Neutrophil (primary cell): ENCODE measurements around the gene CALML4.
"Not testable (repeated sequence)": the region's sequence is repeated elsewhere in the genome, so short reads cannot be mapped to it uniquely, and the experiment has no call there.

Source experiments
- H3K27ac ChIP-seq: fragments of 200-600 bp; sonication (generic); 2 replicates; pipeline ENCODE4 v1.5.1; 2016; ENCODE audit warnings: mild to moderate bottlenecking, moderate library complexity
- H3K27me3 ChIP-seq: fragments of 200-600 bp; sonication (generic); 2 replicates; pipeline ENCODE4 v1.6.0; 2016; ENCODE audit warnings: mild to moderate bottlenecking
- H3K36me3 ChIP-seq: fragments of 200-600 bp; sonication (generic); 2 replicates; pipeline ENCODE4 v1.5.1; 2017
- H3K4me1 ChIP-seq, 2 experiments: fragments of 200-600 bp in 1 of 2; sonication (generic) in 1 of 2; 1 replicate in 1 of 2; 2 replicates in 1 of 2; pipeline versions ENCODE4 v1.5.1 to v1.6.1; 2013 to 2016; ENCODE audit warnings: low read depth in 1 of 2, low read length in 1 of 2, mild to moderate bottlenecking in 1 of 2, moderate library complexity in 1 of 2; ENCODE audit not compliant: control insufficient read depth in 1 of 2, insufficient read depth in 1 of 2
- H3K4me3 ChIP-seq, 2 experiments: fragments of 200-600 bp in 1 of 2; sonication (generic) in 1 of 2; 1 replicate in 1 of 2; 2 replicates in 1 of 2; pipeline ENCODE4 v1.5.1; 2013 to 2016; ENCODE audit warnings: low read depth in 1 of 2, low read length in 1 of 2, mild to moderate bottlenecking in 1 of 2, moderate library complexity in 1 of 2
- H3K9me3 ChIP-seq: fragments of 200-600 bp; sonication (generic); 2 replicates; pipeline ENCODE4 v1.5.1; 2016
- TF ChIP-seq, protein P1 (sequence below): fragments of 200-600 bp; sonication (generic); IDR thresholded peaks from 2 replicates; pipeline ENCODE4 v1.5.1; 2016; ENCODE audit warnings: antibody characterized with exemption

Gene CALML4

GRCh38 chr15:68214838-68215254, 9.7 kb upstream of the CALML4 start:
- peak overlapping the region; percentile 60 for H3K27ac ChIP-seq
- H3K4me1 ChIP-seq: peaks cover 19 to 22% of the 10 kb centered on the region in 2 experiments
- no peaks in the 10 kb centered on the region for H3K36me3 ChIP-seq

GRCh38 chr15:68213991-68214837, 9.1 kb upstream of the CALML4 start:
- H3K27me3 ChIP-seq: no peaks in the 10 kb centered on the region
- H3K9me3 ChIP-seq: no peaks in the 10 kb centered on the region
- no peak overlapping the region for H3K4me3 ChIP-seq
- peak overlapping the region; percentile 60 for H3K27ac ChIP-seq
- TF ChIP-seq, protein P1, sequence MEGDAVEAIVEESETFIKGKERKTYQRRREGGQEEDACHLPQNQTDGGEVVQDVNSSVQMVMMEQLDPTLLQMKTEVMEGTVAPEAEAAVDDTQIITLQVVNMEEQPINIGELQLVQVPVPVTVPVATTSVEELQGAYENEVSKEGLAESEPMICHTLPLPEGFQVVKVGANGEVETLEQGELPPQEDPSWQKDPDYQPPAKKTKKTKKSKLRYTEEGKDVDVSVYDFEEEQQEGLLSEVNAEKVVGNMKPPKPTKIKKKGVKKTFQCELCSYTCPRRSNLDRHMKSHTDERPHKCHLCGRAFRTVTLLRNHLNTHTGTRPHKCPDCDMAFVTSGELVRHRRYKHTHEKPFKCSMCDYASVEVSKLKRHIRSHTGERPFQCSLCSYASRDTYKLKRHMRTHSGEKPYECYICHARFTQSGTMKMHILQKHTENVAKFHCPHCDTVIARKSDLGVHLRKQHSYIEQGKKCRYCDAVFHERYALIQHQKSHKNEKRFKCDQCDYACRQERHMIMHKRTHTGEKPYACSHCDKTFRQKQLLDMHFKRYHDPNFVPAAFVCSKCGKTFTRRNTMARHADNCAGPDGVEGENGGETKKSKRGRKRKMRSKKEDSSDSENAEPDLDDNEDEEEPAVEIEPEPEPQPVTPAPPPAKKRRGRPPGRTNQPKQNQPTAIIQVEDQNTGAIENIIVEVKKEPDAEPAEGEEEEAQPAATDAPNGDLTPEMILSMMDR: no peak
- no peaks in the 10 kb centered on the region for H3K36me3 ChIP-seq
- peaks cover 25 to 28% of the 10 kb centered on the region in 2 experiments for H3K4me1 ChIP-seq

More at GRCh38 chr15:68214838-68215254, 9.7 kb upstream of the CALML4 start:
- no peaks in the 10 kb centered on the region for H3K9me3 ChIP-seq
- H3K4me3 ChIP-seq: no peak overlapping the region
- TF ChIP-seq, protein P1: no peak
- H3K27me3 ChIP-seq: no peaks in the 10 kb centered on the region

DNA sequence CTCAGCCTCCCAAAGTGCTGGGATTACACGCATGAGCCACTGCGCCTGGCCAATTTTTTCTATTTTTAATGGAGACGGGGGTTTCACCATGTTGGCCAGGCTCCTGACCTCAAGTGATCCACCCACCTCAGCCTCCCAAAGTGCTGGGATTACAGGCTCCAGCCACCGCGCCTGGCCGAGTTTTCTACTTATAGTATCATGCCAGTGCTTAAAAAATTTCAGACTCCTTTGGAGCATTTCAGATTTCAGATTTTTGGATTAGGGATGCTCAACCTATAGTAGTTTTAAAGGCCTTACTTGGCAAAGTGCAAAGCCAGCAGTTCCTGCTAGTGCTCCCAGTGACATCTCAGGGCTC, 8.3 kb upstream of the CALML4 start:
- not testable (repeated sequence) for H3K36me3 ChIP-seq, H3K9me3 ChIP-seq, H3K27ac ChIP-seq, H3K27me3 ChIP-seq, H3K4me3 ChIP-seq
- H3K4me1 ChIP-seq: peaks cover 31 to 35% of the 10 kb centered on the region in 2 experiments

DNA sequence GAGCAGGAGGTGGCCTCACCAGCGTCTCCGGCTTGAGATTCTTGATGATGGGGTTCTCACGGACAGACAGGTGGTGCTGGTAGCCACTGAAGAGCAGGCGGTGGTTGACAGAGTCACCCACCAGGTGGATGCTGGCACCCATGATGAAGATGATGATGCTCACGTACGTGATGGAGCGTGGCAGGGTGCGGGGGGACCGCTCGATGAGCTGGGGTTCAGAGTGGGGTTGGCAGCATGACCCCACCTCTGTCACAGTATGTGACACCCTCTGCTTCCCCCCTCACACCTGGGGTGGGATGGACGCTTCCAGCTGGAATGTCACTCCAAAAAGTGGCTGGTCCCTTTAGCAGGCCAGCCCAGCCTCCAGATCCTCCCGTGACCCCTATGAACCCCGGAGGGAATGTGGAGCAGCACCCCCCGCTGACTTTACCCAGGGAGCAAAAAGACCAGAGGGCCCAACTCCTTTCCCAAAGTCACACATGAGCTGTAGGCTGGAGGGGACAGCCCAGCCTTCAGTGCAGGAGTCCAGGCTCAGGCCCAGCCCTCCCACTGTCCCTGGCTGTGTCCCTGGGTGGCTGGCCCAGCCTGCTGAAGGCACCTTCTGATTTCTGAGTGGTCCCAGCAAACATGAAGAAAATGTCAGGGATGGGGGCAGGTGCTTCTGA, 6.7 kb upstream of the CALML4 start:
- Histone ChIP-seq H3K9me3 (no peaks in the 10 kb centered on the region), H3K27me3 (no peaks in the 10 kb centered on the region), H3K36me3 (no peaks in the 10 kb centered on the region), H3K4me1 (peaks cover 47 to 51% of the 10 kb centered on the region in 2 experiments), H3K4me3 (no peak overlapping the region), H3K27ac (no peak overlapping the region)
- TF ChIP-seq, protein P1: no peak

DNA sequence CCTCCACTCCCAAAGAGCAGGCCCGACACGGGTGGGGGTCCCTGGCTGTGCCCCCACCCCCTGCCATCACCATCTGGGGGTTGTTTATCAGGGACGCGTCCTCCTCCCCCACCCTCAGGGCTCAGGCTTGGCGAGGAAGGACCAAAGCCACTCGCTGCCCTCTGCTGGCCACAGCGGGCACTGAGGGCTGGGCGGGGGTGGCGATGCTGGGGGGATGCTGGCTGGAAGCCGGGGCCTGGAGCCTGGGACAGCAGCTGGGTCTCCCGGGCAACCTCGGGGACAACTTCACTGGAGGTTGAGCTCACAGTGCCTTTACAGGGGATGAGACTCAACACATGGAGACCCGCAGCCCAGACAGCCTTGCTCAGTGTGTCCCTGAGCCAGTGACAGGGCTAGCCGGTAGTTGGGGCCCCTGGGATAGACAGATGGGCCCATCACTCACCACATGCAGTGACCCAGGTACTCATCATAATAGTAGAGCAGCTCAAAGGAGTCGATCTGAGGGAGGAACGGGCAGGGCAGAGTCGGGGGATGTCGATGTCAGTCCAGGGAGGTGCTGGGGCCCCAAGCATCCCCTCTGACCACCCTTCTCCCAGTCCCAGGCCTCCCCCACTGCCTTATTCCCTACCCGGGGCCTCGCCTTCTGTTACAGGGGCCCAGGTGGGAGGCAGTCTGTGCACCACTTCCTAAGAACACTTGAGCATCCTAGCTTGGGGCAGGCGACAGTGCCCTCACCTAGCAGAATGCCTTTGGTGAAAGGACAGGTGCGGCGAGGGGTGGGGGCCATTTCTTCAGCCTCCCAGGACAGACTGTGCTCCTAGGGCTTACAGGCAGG, 5.9 kb upstream of the CALML4 start:
- Histone ChIP-seq H3K4me3 (no peak overlapping the region), H3K27ac (no peak overlapping the region), H3K4me1 (peaks cover 55 to 59% of the 10 kb centered on the region in 2 experiments), H3K27me3 (no peaks in the 10 kb centered on the region), H3K9me3 (no peaks in the 10 kb centered on the region), H3K36me3 (no peaks in the 10 kb centered on the region)
- TF ChIP-seq, protein P1: peak; percentile 85
